Measurements from ENCODE around the gene SENP1.

Gene SENP1

GRCh38 chr12:48005001-48005749 is 100.7 kb downstream of the SENP1 start:
- no peak for DNase-seq (ENCODE audit: extremely low read depth, low read depth)
- TF ChIP-seq CTCF (IDR thresholded peaks at IDR 0.05; ENCODE audit: low read depth, low read length, missing control alignments) = no peak
- H3K4me3 ChIP-seq (replicated peaks; ENCODE audit: low read depth, low read length) = no peak overlapping the region

- DNase-seq (ENCODE audit: extremely low read depth, low read depth) = no peak
- peak within 1 kb of the TSS; percentile 28 for H3K4me3 ChIP-seq (replicated peaks; ENCODE audit: low read depth, low read length)
- no peak for TF ChIP-seq CTCF (IDR thresholded peaks at IDR 0.05; ENCODE audit: low read depth, low read length, missing control alignments)
Observed at GRCh38 chr12:48004053-48004941, 101.6 kb downstream of the SENP1 start, which contains the start of gene COL2A1. Gene COL2A1, minus strand, starts transcription at chr12:48004476. Its CDS starts 155 bp downstream, at chr12:48004321.

- peak overlapping the region; percentile 28; the same call in 1 of the 2 replicates for H3K4me3 ChIP-seq (replicated peaks; ENCODE audit: low read depth, low read length)
- no peak for TF ChIP-seq CTCF (IDR thresholded peaks at IDR 0.05; ENCODE audit: low read depth, low read length, missing control alignments)
- DNase-seq (ENCODE audit: extremely low read depth, low read depth) = no peak
Observed at GRCh38 chr12:48003226-48004052, 102.4 kb downstream of the SENP1 start.

- H3K4me3 ChIP-seq (replicated peaks; ENCODE audit: low read depth, low read length) = peak overlapping the region; percentile 50; the same call in 1 of the 2 replicates
- no peak for TF ChIP-seq CTCF (IDR thresholded peaks at IDR 0.05; ENCODE audit: low read depth, low read length, missing control alignments)
- no peak for DNase-seq (ENCODE audit: extremely low read depth, low read depth)
Observed at GRCh38 chr12:48002773-48003218, 103.1 kb downstream of the SENP1 start.

- DNase-seq (ENCODE audit: extremely low read depth, low read depth) = no peak
- no peak for TF ChIP-seq CTCF (IDR thresholded peaks at IDR 0.05; ENCODE audit: low read depth, low read length, missing control alignments)
- peak overlapping the region; percentile 50 for H3K4me3 ChIP-seq (replicated peaks; ENCODE audit: low read depth, low read length)
Observed at GRCh38 chr12:48002414-48002730, 103.5 kb downstream of the SENP1 start.

All from HFF-Myc (cell line).